ENCODE results near the gene AGAP2.

The AGAP2 gene

DNA sequence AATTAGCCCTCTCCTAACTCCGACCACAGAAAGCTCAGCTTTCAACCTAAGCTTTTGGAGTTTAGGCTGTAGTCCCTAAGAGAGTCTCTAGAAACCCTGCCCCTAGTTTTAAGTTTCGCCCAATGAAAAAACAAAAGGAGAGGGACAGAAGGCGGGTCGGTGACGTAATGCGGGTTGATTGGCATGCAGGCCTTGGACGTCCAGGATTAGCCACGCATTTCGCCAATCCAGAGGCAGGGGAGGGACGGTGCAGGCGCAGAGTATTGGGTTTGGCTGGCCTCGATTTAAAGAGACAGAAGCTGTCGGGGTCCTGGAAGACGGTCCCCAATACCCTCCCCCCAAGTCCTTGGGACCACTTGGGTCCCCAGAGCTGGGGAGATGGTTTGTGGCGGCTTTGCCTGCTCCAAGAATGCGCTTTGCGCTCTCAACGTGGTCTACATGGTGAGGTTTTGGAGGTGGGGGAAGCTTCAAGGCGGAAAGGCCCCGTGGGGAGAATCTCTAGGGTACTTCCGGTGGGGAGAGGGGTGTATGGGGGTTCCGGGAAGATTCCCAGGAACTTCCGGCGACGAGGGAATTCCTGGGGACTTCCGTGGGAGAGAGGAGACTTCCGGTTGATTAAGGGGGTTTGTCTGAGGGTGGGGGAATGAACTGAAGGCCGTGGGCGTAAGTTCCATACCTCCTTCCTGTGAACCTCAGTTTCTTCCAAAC lies 6.4 kb upstream of the AGAP2 start, which contains the start of gene TSPAN31 (continued):
- TF ChIP-seq ZNF768 (tag by site-specific recombination; IDR thresholded peaks at IDR 0.05) (no peak), ZBTB10 (tag by site-specific recombination; IDR thresholded peaks at IDR 0.05) (peak; percentile 97), ZNF341 (tag by site-specific recombination; IDR thresholded peaks at IDR 0.05; ENCODE audit: low read depth) (peak; percentile 68), ZNF311 (tag by site-specific recombination; IDR thresholded peaks at IDR 0.05; ENCODE audit: borderline replicate concordance) (no peak), SP2 (tag by site-specific recombination; IDR thresholded peaks at IDR 0.05) (peak; percentile 93), KLF16 (tag by site-specific recombination; IDR thresholded peaks at IDR 0.05) (peak; percentile 77; the same call in 1 of the 2 replicates), SP7 (tag by site-specific recombination; IDR thresholded peaks at IDR 0.05) (0 out of 2 replicates have a peak, but pooled peaks have one; percentile 38), ZBTB17 (tag by site-specific recombination; IDR thresholded peaks at IDR 0.05) (no peak; the same call in 1 of the 2 replicates), ZBTB48 (tag by site-specific recombination; IDR thresholded peaks at IDR 0.05) (peak; percentile 92), GLI4 (tag by site-specific recombination; IDR thresholded peaks at IDR 0.05) (0 out of 2 replicates have a peak, but pooled peaks have one; percentile 14)
- TF ChIP-seq, protein P1, sequence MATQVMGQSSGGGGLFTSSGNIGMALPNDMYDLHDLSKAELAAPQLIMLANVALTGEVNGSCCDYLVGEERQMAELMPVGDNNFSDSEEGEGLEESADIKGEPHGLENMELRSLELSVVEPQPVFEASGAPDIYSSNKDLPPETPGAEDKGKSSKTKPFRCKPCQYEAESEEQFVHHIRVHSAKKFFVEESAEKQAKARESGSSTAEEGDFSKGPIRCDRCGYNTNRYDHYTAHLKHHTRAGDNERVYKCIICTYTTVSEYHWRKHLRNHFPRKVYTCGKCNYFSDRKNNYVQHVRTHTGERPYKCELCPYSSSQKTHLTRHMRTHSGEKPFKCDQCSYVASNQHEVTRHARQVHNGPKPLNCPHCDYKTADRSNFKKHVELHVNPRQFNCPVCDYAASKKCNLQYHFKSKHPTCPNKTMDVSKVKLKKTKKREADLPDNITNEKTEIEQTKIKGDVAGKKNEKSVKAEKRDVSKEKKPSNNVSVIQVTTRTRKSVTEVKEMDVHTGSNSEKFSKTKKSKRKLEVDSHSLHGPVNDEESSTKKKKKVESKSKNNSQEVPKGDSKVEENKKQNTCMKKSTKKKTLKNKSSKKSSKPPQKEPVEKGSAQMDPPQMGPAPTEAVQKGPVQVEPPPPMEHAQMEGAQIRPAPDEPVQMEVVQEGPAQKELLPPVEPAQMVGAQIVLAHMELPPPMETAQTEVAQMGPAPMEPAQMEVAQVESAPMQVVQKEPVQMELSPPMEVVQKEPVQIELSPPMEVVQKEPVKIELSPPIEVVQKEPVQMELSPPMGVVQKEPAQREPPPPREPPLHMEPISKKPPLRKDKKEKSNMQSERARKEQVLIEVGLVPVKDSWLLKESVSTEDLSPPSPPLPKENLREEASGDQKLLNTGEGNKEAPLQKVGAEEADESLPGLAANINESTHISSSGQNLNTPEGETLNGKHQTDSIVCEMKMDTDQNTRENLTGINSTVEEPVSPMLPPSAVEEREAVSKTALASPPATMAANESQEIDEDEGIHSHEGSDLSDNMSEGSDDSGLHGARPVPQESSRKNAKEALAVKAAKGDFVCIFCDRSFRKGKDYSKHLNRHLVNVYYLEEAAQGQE (tag by site-specific recombination; IDR thresholded peaks at IDR 0.05), result peak; percentile 47; the same call in 1 of the 2 replicates
- TF ChIP-seq, protein P2, sequence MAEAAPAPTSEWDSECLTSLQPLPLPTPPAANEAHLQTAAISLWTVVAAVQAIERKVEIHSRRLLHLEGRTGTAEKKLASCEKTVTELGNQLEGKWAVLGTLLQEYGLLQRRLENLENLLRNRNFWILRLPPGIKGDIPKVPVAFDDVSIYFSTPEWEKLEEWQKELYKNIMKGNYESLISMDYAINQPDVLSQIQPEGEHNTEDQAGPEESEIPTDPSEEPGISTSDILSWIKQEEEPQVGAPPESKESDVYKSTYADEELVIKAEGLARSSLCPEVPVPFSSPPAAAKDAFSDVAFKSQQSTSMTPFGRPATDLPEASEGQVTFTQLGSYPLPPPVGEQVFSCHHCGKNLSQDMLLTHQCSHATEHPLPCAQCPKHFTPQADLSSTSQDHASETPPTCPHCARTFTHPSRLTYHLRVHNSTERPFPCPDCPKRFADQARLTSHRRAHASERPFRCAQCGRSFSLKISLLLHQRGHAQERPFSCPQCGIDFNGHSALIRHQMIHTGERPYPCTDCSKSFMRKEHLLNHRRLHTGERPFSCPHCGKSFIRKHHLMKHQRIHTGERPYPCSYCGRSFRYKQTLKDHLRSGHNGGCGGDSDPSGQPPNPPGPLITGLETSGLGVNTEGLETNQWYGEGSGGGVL (tag by site-specific recombination; IDR thresholded peaks at IDR 0.05), result peak; percentile 75

- Histone ChIP-seq H3K4me3 (ENCODE audit: low read depth, low read length) (peak overlapping the region; percentile 69), H3K36me3 (ENCODE audit: control insufficient read depth in 2 of 2, insufficient read depth in 1 of 2, low read length in 2 of 2) (peaks cover 8 to 35% of the 10 kb centered on the region in 2 experiments), H3K4me1 (ENCODE audit: control insufficient read depth, insufficient read depth, low read length) (0 out of 2 replicates have a peak, but pooled peaks cover 2% of the 10 kb centered on the region), H3K27ac (ENCODE audit: extremely low read depth, low read depth, low read length) (peak overlapping the region; percentile 80), H3K9me3 (ENCODE audit: control insufficient read depth, insufficient read depth, low read depth, low read length) (no peaks in the 10 kb centered on the region)
- ChIA-PET POLR2A (interaction anchor here (0.7 to 2.4 kb wide), 16 partner anchors 8 to 221 kb away, joined by 3 to 15 read pairs (median 5); partner anchors contain the start of genes CYP27B1, EEF1AKMT3, METTL1 and TSFM), CTCF (interaction anchor here (1.0 to 2.7 kb wide), 4 partner anchors 12 to 285 kb away, joined by 3 to 22 read pairs (median 5); no protein-coding TSS in a partner anchor)
- TF ChIP-seq ZNF76 (tag by site-specific recombination; IDR thresholded peaks at IDR 0.05; ENCODE audit: borderline replicate concordance, low read depth) (peak; percentile 54; the same call in 1 of the 2 replicates), ZNF501 (tag by site-specific recombination; IDR thresholded peaks at IDR 0.05) (peak; percentile 49), ZNF664 (tag by site-specific recombination; IDR thresholded peaks at IDR 0.05) (0 out of 2 replicates have a peak, but pooled peaks have one; percentile 46), PBX3 (CRISPR knock-in tag; IDR thresholded peaks at IDR 0.05) (no peak), ZNF670 (tag by site-specific recombination; IDR thresholded peaks at IDR 0.05; ENCODE audit: low read depth) (no peak), PRDM2 (tag by site-specific recombination; IDR thresholded peaks at IDR 0.05; ENCODE audit: borderline replicate concordance) (no peak), ZNF416 (tag by site-specific recombination; IDR thresholded peaks at IDR 0.05) (no peak)
Observed at GRCh38 chr12:57744194-57744776, 5.7 kb upstream of the AGAP2 start.
